ENCODE measurements around the gene CD200R1.

- TF ChIP-seq CTCF (IDR thresholded peaks at IDR 0.05; ENCODE audit: low read length), result no peak
- no peak for TF ChIP-seq EZH2 (IDR thresholded peaks at IDR 0.05; ENCODE audit: borderline replicate concordance, low read length)
Measured at GRCh38 chr3:112967425-112967824, 7.5 kb downstream of the CD200R1 start.
